Measurements from ENCODE around the gene SPINK4.

DNA sequence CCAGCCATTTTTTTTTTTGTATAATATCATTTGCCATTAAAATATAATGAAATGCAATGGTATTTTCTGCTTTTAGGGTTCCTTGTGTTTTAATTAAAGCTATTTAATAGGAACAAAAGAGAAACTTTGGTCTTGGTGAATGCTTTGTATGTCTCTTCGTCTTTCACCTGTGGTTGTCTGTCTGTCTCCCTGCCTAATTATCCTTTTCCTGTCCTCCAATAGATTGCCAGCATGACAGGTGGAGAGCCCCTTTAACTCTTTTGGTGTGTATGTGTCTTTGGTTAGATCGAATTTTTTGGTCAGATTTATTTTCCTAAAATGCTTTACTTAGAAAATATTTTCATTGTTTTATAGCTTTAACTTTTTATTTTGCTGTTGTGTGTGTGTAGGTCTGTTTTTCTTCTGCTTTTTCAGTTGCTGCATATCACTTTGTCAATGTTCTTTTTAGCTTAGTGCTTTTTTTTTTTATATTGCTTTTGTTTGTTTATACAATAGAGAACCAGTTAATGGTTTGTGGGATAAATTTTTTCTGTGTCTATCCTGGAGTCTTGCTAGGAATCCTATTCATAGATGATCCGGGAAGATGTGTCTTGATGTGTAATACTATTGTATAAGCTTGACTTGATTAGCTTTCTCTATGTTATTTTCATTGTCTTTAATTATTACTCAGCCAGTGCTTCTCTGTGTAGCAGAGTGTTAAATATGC is 33.5 kb downstream of the SPINK4 start:
- TF ChIP-seq, protein P1, sequence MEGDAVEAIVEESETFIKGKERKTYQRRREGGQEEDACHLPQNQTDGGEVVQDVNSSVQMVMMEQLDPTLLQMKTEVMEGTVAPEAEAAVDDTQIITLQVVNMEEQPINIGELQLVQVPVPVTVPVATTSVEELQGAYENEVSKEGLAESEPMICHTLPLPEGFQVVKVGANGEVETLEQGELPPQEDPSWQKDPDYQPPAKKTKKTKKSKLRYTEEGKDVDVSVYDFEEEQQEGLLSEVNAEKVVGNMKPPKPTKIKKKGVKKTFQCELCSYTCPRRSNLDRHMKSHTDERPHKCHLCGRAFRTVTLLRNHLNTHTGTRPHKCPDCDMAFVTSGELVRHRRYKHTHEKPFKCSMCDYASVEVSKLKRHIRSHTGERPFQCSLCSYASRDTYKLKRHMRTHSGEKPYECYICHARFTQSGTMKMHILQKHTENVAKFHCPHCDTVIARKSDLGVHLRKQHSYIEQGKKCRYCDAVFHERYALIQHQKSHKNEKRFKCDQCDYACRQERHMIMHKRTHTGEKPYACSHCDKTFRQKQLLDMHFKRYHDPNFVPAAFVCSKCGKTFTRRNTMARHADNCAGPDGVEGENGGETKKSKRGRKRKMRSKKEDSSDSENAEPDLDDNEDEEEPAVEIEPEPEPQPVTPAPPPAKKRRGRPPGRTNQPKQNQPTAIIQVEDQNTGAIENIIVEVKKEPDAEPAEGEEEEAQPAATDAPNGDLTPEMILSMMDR (IDR thresholded peaks at IDR 0.05): no peak
- TF ChIP-seq POLR2A (IDR thresholded peaks at IDR 0.05) (no peak), EP300 (IDR thresholded peaks at IDR 0.05) (no peak)
